SK-N-SH (cell line): ENCODE results near the gene STKLD1. TPM values are rescaled to one million over a fixed set of nuclear protein-coding genes. Genes with fewer than 3 reads are reported as not detected.

Experiments used
- CTCF ChIA-PET: fragments of 300-600, 350-600 bp; formaldehyde crosslinking; extraction: SDS; loops from one replicate; lab custom pipeline; 2021; lab: Yijun Ruan, JAX
- POLR2A ChIA-PET: fragments of 350-600 bp; sonication (Branson Sonifier 250); formaldehyde crosslinking; extraction: SDS; loops from one replicate; lab custom pipeline; 2020; ENCODE audit warnings: antibody characterized with exemption, inconsistent platforms; lab: Yijun Ruan, JAX
- DNase-seq: peaks from one replicate; pipeline ENCODE4 v3.0.0; 2012
- H2AFZ ChIP-seq: fragments of 200-600 bp; sonication (generic); 2 replicates; pipeline ENCODE4 v1.8.1; 2016; ENCODE audit warnings: antibody characterized with exemption, mild to moderate bottlenecking, low read depth
- H3F3A ChIP-seq: fragments of 200-600 bp; sonication (generic); replicated peaks from 2 replicates; pipeline ENCODE3; 2016; ENCODE audit warnings: antibody characterized with exemption, mild to moderate bottlenecking; ENCODE audit not compliant: insufficient read depth
- H3K27ac ChIP-seq, 2 experiments: fragments of 200-500 bp in 1 of 2; fragments of 200-600 bp in 1 of 2; sonication (Bioruptor generic) in 1 of 2; sonication (generic), shearing (Covaris generic) in 1 of 2; 2 replicates each; pipeline versions ENCODE4 v1.5.1 to v1.6.1; 2014 to 2016; ENCODE audit warnings: low read depth in 2 of 2, inconsistent platforms in 1 of 2, low read length in 1 of 2, mild to moderate bottlenecking in 1 of 2, mixed read lengths in 1 of 2
- H3K27me3 ChIP-seq: fragments of 200-600 bp; sonication (generic), shearing (Covaris generic); 2 replicates; pipeline ENCODE4 v1.6.1; 2016; ENCODE audit warnings: mixed run types; ENCODE audit not compliant: insufficient read depth
- H3K36me3 ChIP-seq, 2 experiments: fragments of 200-500 bp in 1 of 2; fragments of 200-600 bp in 1 of 2; sonication (Bioruptor generic) in 1 of 2; sonication (generic) in 1 of 2; replicated peaks in 1 of 2; 2 replicates each; pipeline versions ENCODE3 to v1.5.1; 2014 to 2016; ENCODE audit warnings: low read length in 1 of 2, mild to moderate bottlenecking in 1 of 2; ENCODE audit not compliant: insufficient read depth in 2 of 2, control insufficient read depth in 1 of 2
- H3K4me1 ChIP-seq, 2 experiments: fragments of 200-500 bp in 1 of 2; fragments of 200-600 bp in 1 of 2; sonication (Bioruptor generic) in 1 of 2; sonication (generic), shearing (Covaris generic) in 1 of 2; 2 replicates each; pipeline versions ENCODE4 v1.5.1 to v1.6.1; 2014 to 2016; ENCODE audit warnings: low read depth in 1 of 2, low read length in 1 of 2, mixed run types in 1 of 2; ENCODE audit not compliant: insufficient read depth in 2 of 2, control insufficient read depth in 1 of 2
- H3K4me2 ChIP-seq: fragments of 200-600 bp; sonication (generic), shearing (Covaris generic); 2 replicates; pipeline ENCODE4 v1.6.1; 2017; ENCODE audit warnings: mixed run types
- H3K4me3 ChIP-seq, 2 experiments: fragments of 200-500 bp in 1 of 2; fragments of 200-600 bp in 1 of 2; sonication (Bioruptor generic) in 1 of 2; sonication (generic), shearing (Covaris generic) in 1 of 2; 2 replicates each; pipeline versions ENCODE4 v1.5.1 to v1.8.1; 2014 to 2016; ENCODE audit warnings: low read depth in 2 of 2, inconsistent platforms in 1 of 2, low read length in 1 of 2, mild to moderate bottlenecking in 1 of 2, mixed read lengths in 1 of 2, moderate library complexity in 1 of 2
- H3K79me2 ChIP-seq: fragments of 200-600 bp; sonication (generic); 2 replicates; pipeline ENCODE4 v1.8.1; 2017; ENCODE audit warnings: mild to moderate bottlenecking; ENCODE audit not compliant: insufficient read depth
- H3K9ac ChIP-seq: fragments of 200-600 bp; sonication (generic); 2 replicates; pipeline ENCODE4 v1.6.1; 2017; ENCODE audit warnings: mixed run types
- H3K9me2 ChIP-seq: fragments of 200-600 bp; sonication (generic); 2 replicates; pipeline ENCODE4 v1.6.1; 2017; ENCODE audit warnings: mixed run types
- H3K9me3 ChIP-seq: fragments of 200-600 bp; sonication (generic); 2 replicates; pipeline ENCODE4 v1.6.1; 2017; ENCODE audit warnings: mixed run types, mild to moderate bottlenecking, moderate library complexity
- H4K20me1 ChIP-seq: fragments of 200-600 bp; sonication (generic); 2 replicates; pipeline ENCODE4 v1.6.1; 2017; ENCODE audit warnings: mild to moderate bottlenecking, mixed run types; ENCODE audit not compliant: insufficient read depth
- CTCF ChIP-seq: fragments of 200-600 bp; sonication (generic); IDR thresholded peaks from 2 replicates; pipeline ENCODE4 v1.6.1; 2017; ENCODE audit warnings: antibody characterized with exemption, mild to moderate bottlenecking, moderate library complexity
- EP300 ChIP-seq, 2 experiments: IDR thresholded peaks; 2 replicates each; pipeline versions ENCODE4 v1.4.0 to v1.6.1; 2012; ENCODE audit warnings: borderline replicate concordance in 1 of 2, low read depth in 1 of 2, low read length in 1 of 2
- FOXM1 ChIP-seq: IDR thresholded peaks from 2 replicates; pipeline ENCODE4 v1.4.0; 2012; ENCODE audit warnings: low read depth, mild to moderate bottlenecking
- GABPA ChIP-seq: IDR thresholded peaks from 2 replicates; pipeline ENCODE4 v1.4.0; 2012; ENCODE audit warnings: low read depth, mild to moderate bottlenecking
- IRF3 ChIP-seq: fragments of 150-350 bp; IDR thresholded peaks from 2 replicates; pipeline ENCODE4 v1.6.1; 2016; ENCODE audit warnings: mild to moderate bottlenecking, low read depth, low read length
- JUND ChIP-seq: IDR thresholded peaks from 2 replicates; pipeline ENCODE4 v1.4.0; 2012
- MAX ChIP-seq: IDR thresholded peaks from 2 replicates; pipeline ENCODE4 v1.4.0; 2012; ENCODE audit warnings: low read depth
- RAD21 ChIP-seq: IDR thresholded peaks from 2 replicates; pipeline ENCODE4 v1.6.1; 2012; ENCODE audit warnings: mild to moderate bottlenecking, low read length
- REST ChIP-seq: IDR thresholded peaks from 2 replicates; pipeline ENCODE4 v1.6.1; 2012; ENCODE audit warnings: mild to moderate bottlenecking, low read depth, low read length, moderate library complexity
- RFX5 ChIP-seq: IDR thresholded peaks from 2 replicates; pipeline ENCODE4 v1.6.1; 2012; ENCODE audit warnings: mild to moderate bottlenecking, improper control_type of control experiment, low read length
- TEAD4 ChIP-seq: IDR thresholded peaks from 2 replicates; pipeline ENCODE4 v1.4.0; 2012; ENCODE audit warnings: mild to moderate bottlenecking, borderline replicate concordance; ENCODE audit not compliant: insufficient read depth
- YY1 ChIP-seq: IDR thresholded peaks from 2 replicates; pipeline ENCODE4 v1.4.0; 2012; ENCODE audit warnings: low read depth, mild to moderate bottlenecking
- WGBS: methylation state at CpG from one replicate; pipeline ENCODE4 v1.1.6; 2017; ENCODE audit warnings: low lambda C conversion rate; 5-methylcytosine and 5-hydroxymethylcytosine counted together
- polyA plus RNA-seq, 3 experiments: library from polyadenylated mRNA; depleted of rRNA; stranded (reverse); fragments of >200 nt; gene quantifications; 2 replicates each; pipeline ENCODE4 v1.2.3, GENCODE V29; 2012
- TF ChIP-seq, protein P1 (sequence below): IDR thresholded peaks from 2 replicates; pipeline ENCODE4 v1.4.0; 2012; ENCODE audit warnings: low read depth, borderline replicate concordance
- TF ChIP-seq, protein P2 (sequence below): IDR thresholded peaks from 2 replicates; pipeline ENCODE4 v1.4.0; 2012; ENCODE audit warnings: low read depth, borderline replicate concordance

STKLD1 gene
- polyA plus RNA-seq, 1 of the 3 experiments (the other 2 are of a cell fraction), result 2.3 TPM

DNA sequence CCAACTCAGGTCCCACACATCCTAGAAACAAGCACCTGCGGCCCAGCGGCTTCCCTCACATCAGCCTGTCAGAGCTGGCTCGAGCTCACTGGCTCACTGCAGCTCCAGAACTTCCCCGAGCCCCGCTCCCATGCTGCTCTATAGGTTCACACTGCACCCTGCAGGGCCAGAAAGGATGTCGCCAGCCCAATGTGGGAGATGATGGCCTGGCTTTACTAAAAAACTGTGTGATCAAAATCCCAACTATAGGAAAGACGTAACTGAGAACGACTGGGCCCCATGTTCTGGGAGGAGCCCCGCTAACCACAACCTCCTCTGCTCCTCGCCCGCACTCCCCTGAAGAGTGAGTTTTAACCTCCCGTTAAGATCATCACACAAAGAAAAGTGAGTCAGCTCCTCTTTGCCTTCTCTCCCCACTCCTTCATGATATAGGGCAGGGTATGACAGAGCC is 4.9 kb upstream of the STKLD1 start:
- Histone ChIP-seq H3K36me3 (peaks cover 31 to 54% of the 10 kb centered on the region in 2 experiments), H3K4me3 (no peak overlapping the region), H3K4me2 (0 out of 2 replicates have a peak overlapping the region, but pooled peaks have one; percentile 15), H2AFZ (no peak overlapping the region), H3K27me3 (no peaks in the 10 kb centered on the region), H3K9me3 (no peaks in the 10 kb centered on the region), H3F3A (no peaks in the 10 kb centered on the region), H3K9me2 (no peaks in the 10 kb centered on the region), H3K27ac (no peak overlapping the region), H3K9ac (no peak overlapping the region), H3K4me1 (peaks cover 5 to 44% of the 10 kb centered on the region in 2 experiments; a peak in 3 of 4 replicates), H3K79me2 (peaks cover 96% of the 10 kb centered on the region), H4K20me1 (peaks cover 89% of the 10 kb centered on the region)
- TF ChIP-seq RAD21 (no peak), YY1 (no peak), MAX (no peak), RFX5 (no peak), IRF3 (no peak), TEAD4 (no peak), FOXM1 (no peak), EP300 (IDR thresholded peaks at IDR 0.05; ENCODE audit: borderline replicate concordance in 1 of 2, low read depth in 1 of 2, low read length in 1 of 2) (no peak), GABPA (no peak), JUND (no peak), CTCF (no peak), REST (no peak)
- TF ChIP-seq, protein P1, sequence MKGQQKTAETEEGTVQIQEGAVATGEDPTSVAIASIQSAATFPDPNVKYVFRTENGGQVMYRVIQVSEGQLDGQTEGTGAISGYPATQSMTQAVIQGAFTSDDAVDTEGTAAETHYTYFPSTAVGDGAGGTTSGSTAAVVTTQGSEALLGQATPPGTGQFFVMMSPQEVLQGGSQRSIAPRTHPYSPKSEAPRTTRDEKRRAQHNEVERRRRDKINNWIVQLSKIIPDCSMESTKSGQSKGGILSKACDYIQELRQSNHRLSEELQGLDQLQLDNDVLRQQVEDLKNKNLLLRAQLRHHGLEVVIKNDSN, result no peak
- TF ChIP-seq, protein P2, sequence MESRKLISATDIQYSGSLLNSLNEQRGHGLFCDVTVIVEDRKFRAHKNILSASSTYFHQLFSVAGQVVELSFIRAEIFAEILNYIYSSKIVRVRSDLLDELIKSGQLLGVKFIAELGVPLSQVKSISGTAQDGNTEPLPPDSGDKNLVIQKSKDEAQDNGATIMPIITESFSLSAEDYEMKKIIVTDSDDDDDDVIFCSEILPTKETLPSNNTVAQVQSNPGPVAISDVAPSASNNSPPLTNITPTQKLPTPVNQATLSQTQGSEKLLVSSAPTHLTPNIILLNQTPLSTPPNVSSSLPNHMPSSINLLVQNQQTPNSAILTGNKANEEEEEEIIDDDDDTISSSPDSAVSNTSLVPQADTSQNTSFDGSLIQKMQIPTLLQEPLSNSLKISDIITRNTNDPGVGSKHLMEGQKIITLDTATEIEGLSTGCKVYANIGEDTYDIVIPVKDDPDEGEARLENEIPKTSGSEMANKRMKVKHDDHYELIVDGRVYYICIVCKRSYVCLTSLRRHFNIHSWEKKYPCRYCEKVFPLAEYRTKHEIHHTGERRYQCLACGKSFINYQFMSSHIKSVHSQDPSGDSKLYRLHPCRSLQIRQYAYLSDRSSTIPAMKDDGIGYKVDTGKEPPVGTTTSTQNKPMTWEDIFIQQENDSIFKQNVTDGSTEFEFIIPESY, result no peak
- POLR2A ChIA-PET, result interaction anchor here (1.0 to 1.1 kb wide), 2 partner anchors 9 to 18 kb away, joined by 3 read pairs; no protein-coding TSS in a partner anchor
- WGBS, result 91% methylated on average over 11 of the region's 12 CpGs
- CTCF ChIA-PET, result interaction anchor here (1.4 to 2.5 kb wide), 3 partner anchors 14 to 115 kb away, joined by 5 to 7 read pairs (median 6); partner anchors contain the start of genes SURF1 and SURF2
- DNase-seq, result no peak
